Measurements from ENCODE around the gene WDSUB1. TPM values are rescaled to one million over a fixed set of nuclear protein-coding genes. Genes with fewer than 3 reads are reported as not detected.

Gene WDSUB1
- total and polyA plus RNA-seq, 9 donors: 7.2 to 16.1 (median 11.0) TPM

DNA sequence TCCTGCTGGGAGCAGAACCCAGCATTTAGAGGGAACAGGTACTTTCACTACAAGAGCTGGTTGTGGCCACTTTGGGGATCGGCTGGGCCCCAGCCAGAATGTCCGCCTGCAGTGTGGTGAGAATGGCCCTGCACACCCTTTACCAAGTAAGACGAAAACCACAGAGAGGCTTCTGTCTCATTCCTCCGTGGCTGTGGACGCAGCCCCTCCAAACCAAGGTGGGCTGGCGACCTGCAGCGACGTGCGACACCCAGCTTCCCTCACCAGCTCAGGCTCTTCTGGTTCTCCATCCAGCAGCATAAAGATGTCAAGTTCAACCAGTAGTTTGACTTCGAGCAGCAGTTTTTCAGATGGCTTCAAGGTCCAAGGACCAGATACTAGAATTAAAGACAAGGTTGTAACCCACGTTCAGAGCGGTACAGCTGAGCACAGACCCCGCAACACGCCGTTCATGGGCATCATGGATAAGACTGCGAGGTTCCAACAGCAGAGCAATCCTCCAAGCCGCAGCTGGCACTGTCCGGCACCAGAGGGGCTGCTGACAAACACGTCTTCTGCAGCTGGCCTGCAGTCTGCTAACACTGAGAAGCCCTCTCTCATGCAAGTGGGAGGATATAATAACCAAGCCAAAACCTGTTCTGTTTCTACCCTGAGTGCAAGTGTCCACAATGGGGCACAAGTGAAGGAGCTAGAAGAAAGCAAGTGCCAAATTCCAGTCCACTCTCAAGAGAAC is 56.2 kb downstream of the WDSUB1 start:
- intact Hi-C loops (cut with DNase I): no loop called here
- H3K4me1 ChIP-seq (ENCODE audit: insufficient read depth): no peaks in the 10 kb centered on the region
- H3K27me3 ChIP-seq: no peaks in the 10 kb centered on the region
- DNase-seq: no peak
- H3K9me3 ChIP-seq: no peaks in the 10 kb centered on the region
- no peak overlapping the region for H3K4me3 ChIP-seq
- TF ChIP-seq, protein P1, sequence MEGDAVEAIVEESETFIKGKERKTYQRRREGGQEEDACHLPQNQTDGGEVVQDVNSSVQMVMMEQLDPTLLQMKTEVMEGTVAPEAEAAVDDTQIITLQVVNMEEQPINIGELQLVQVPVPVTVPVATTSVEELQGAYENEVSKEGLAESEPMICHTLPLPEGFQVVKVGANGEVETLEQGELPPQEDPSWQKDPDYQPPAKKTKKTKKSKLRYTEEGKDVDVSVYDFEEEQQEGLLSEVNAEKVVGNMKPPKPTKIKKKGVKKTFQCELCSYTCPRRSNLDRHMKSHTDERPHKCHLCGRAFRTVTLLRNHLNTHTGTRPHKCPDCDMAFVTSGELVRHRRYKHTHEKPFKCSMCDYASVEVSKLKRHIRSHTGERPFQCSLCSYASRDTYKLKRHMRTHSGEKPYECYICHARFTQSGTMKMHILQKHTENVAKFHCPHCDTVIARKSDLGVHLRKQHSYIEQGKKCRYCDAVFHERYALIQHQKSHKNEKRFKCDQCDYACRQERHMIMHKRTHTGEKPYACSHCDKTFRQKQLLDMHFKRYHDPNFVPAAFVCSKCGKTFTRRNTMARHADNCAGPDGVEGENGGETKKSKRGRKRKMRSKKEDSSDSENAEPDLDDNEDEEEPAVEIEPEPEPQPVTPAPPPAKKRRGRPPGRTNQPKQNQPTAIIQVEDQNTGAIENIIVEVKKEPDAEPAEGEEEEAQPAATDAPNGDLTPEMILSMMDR (IDR thresholded peaks at IDR 0.05): no peak
- no peak for TF ChIP-seq EP300 (IDR thresholded peaks at IDR 0.05)
- TF ChIP-seq POLR2A (IDR thresholded peaks at IDR 0.05): no peak
- H3K27ac ChIP-seq: no peak overlapping the region
- WGBS, 3 donors: 94 to 97% (median 95%) methylated on average over 18 to 19 of the region's 19 CpGs
- no peaks in the 10 kb centered on the region for H3K36me3 ChIP-seq

- no peaks in the 10 kb centered on the region for H3K4me1 ChIP-seq (ENCODE audit: insufficient read depth)
- no peak overlapping the region for H3K27ac ChIP-seq
- no peak overlapping the region for H3K4me3 ChIP-seq
- no peaks in the 10 kb centered on the region for H3K36me3 ChIP-seq
- no peak for DNase-seq
- no peaks in the 10 kb centered on the region for H3K9me3 ChIP-seq
- intact Hi-C loops (cut with DNase I): no loop called here
- TF ChIP-seq EP300 (IDR thresholded peaks at IDR 0.05) (no peak), POLR2A (IDR thresholded peaks at IDR 0.05) (no peak)
- TF ChIP-seq, protein P1 (IDR thresholded peaks at IDR 0.05): no peak
- H3K27me3 ChIP-seq: no peaks in the 10 kb centered on the region
- 91 to 94% (median 93%) methylated on average over 15 of the region's 15 CpGs for WGBS, 3 donors
These were observed 56.9 kb downstream of the WDSUB1 start for GRCh38 chr2:159229476-159230144.

DNA sequence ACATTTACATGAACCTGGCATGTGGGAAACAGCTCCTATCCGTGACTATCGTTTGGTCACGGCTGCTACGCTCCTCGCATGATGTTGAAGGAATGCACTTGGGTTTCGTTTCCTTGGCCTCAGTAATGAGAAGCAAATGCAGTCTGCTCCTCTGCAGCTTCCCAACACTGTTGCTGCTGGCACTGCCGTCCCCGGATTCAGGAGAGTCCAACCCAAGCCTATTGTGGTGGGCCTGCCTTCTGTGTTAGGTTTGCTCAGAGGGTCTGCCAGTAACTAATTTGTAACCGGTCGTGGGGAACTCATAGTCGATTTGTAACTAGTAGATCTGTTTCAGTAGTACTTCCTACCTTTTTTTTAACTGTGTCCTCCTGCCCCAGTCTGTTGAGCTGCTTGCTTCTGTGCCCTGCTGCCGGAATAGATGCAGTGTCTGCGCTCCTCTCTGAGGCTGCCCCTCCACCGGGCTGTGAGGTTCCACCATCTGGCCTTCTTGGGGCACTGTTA is 58.4 kb downstream of the WDSUB1 start:
- DNase-seq: no peak
- TF ChIP-seq, protein P1 (IDR thresholded peaks at IDR 0.05): no peak
- no peak for TF ChIP-seq EP300 (IDR thresholded peaks at IDR 0.05)
- TF ChIP-seq POLR2A (IDR thresholded peaks at IDR 0.05): no peak
- no peaks in the 10 kb centered on the region for H3K27me3 ChIP-seq
- no peaks in the 10 kb centered on the region for H3K36me3 ChIP-seq
- WGBS, 3 donors: 74 to 90% (median 86%) methylated on average over 14 of the region's 14 CpGs
- no peaks in the 10 kb centered on the region for H3K4me1 ChIP-seq (ENCODE audit: insufficient read depth)
- intact Hi-C loops (cut with DNase I): no loop called here
- H3K4me3 ChIP-seq: no peak overlapping the region
- no peaks in the 10 kb centered on the region for H3K9me3 ChIP-seq
- H3K27ac ChIP-seq: no peak overlapping the region

DNA sequence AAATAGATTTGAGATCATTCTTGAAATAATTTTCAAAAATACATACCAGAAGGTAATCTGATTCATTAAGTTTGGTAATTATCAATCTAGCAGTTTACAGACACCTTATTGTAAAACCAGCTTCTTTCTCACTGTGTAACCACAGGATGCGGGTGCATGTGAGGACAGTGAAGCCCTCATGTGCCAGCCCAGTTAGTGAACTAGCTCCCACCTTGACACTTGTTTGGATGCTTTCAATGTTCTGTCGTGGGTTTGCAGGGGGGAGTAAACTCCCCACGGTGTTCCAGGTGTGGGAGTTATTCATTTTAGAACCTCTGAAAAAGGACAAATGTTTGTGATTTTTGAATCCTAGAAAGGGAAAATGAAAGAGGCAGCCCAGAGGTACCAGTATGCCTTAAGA is 59.0 kb downstream of the WDSUB1 start:
- Histone ChIP-seq H3K27ac (no peak overlapping the region), H3K36me3 (no peaks in the 10 kb centered on the region), H3K4me3 (no peak overlapping the region), H3K4me1 (ENCODE audit: insufficient read depth) (no peaks in the 10 kb centered on the region), H3K27me3 (no peaks in the 10 kb centered on the region), H3K9me3 (no peaks in the 10 kb centered on the region)
- TF ChIP-seq POLR2A (IDR thresholded peaks at IDR 0.05): no peak
- TF ChIP-seq, protein P1 (IDR thresholded peaks at IDR 0.05): no peak
- TF ChIP-seq EP300 (IDR thresholded peaks at IDR 0.05): no peak
- 30 to 52% (median 36%) methylated on average over 3 of the region's 3 CpGs for WGBS, 3 donors
- intact Hi-C loops (cut with DNase I): no loop called here
- no peak for DNase-seq
